Stromal cell of bone marrow (primary cell): ENCODE measurements around the gene SNN.

ENCODE experiments used
- DNase-seq: peaks from one replicate; pipeline ENCODE4 v3.0.0-alpha.2; 2012; ENCODE audit warnings: low read depth

Gene SNN

DNA sequence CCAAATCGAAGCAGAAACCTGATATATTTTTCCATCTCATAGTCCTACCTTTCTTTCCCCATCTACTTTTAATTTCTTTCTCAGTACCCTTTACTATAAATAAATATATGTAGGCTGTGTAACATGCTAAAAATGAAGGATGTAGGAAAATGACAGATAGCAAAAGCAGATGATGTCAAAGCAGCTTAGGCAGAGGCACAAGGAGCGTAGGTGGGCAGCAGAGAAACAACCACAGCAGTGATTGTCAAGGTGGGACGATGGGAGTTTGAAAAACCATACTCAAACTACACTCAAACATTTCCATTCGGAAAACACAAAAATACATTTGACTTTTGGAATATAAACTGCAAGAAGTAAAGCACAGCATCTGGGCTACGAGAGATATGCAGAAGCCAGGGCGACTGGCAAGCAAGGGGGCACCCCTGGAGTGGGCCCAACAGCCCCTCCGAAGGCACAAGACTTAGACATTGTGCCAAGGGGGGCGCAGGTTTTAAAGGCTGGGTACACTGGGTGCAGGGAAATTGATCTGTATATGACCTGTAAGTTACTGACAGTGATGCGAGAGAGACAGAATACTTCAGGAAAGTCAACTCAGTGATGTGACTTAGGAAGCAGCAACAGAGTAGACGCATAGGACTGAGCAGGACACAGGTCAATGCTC lies 31.1 kb downstream of the SNN start:
- DNase-seq = no peak

GRCh38 chr16:11700264-11701029 lies 32.2 kb downstream of the SNN start:
- no peak for DNase-seq

DNA sequence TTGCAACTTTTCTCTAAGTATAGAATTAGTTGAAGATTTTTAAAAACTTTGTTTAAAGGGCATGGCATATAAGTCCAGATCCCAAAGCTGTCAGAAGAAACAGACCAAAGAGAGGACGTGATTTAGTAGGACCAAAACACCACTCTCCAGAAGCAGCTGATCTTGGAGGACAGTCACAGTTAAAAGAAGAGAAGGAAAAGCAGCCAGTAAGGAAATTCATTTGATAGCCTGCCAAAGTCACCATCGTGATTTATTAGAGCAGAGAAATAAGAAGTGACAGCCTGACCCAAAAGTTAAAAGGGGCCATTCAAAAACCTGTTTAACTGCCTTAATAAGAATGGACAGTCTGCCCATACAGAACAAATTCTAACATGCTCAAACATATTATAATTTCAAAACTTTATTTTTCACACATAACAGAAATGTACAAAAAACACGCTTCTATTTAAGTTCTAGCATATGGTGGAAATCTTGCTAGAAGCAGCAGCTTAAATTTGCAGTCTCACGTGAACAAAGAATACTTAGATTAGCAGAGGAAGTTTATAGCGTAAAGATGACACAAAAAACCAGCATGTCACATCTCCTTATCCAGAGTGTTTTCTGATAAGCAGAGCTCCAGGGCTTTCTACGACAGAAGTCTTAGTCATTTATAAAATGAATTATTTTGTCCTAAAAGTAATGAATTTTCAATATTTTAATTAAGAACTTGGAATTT lies 37.2 kb downstream of the SNN start:
- no peak for DNase-seq

DNA sequence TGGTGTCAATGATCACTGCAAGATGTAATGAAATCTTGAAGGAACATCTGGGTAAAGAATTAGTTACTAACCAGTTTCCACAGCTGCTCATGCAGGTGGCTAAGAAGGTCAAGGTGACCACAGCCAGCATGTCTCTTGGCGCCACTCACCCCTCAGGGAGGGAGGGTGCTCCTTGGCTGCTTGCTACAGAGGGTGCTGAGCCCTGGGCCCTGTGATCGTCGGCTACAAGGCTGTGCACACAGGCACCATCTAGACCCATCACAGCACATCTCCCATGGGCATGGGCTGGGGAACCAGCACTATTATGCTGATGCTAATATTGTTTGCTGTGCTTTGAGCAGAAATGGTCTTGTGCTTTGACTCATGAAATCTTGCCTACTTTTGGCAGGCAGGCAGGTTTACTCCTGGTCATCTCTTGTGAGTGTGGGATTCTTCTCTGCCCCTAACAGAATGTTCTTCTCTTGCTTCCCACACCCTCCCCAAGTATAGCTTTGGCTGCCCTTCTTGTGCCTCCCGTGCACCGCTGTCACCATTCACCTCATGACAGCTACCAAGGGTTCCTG lies 38.0 kb downstream of the SNN start:
- peak; percentile 32 for DNase-seq

- DNase-seq = no peak
Measured at GRCh38 chr16:11707679-11708197, 39.5 kb downstream of the SNN start.

DNA sequence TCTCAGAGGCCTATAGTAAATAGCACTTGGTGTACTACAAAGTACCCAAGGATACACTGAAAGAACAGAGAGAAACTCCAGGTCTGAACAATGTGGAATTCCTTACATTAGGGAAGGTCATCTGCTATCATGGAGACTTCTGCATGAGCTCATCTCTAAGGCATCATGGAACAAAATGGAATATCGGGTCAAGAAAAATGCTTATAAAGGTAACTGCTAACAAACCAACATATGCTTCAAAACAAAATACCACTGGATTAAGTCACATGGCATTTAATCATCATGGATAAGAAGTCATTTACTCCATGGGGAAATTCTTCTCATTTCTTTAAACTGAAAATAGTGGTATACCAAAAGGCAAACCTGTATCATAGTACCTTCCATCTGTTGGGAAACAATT lies 40.2 kb downstream of the SNN start:
- no peak for DNase-seq

- DNase-seq = no peak
Measured at GRCh38 chr16:11711662-11712061, 43.4 kb downstream of the SNN start.

- no peak for DNase-seq
Measured at GRCh38 chr16:11712122-11712521, 43.9 kb downstream of the SNN start.

- no peak for DNase-seq
Measured at GRCh38 chr16:11715246-11715947, 47.1 kb downstream of the SNN start.

GRCh38 chr16:11716336-11716735 lies 48.1 kb downstream of the SNN start:
- DNase-seq = no peak

DNA sequence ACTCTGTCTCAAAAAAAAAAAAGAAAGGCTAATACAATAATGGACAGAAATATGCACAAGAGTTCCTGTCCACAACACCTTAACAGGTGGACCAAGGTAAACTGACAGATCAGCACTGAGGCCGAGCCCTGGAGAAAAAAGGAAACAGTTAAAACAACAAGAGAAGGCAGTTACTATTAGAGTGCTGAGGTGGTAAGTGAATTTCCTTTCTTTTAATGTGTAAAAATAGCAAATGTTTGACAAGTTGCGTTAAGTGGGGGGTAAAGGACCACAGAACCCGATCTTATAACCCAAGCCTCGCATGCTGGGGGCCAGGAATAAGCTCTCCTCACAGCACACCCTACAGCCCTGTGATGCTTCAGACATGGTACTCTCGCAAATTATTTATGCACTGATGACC lies 49.6 kb downstream of the SNN start:
- no peak for DNase-seq

DNA sequence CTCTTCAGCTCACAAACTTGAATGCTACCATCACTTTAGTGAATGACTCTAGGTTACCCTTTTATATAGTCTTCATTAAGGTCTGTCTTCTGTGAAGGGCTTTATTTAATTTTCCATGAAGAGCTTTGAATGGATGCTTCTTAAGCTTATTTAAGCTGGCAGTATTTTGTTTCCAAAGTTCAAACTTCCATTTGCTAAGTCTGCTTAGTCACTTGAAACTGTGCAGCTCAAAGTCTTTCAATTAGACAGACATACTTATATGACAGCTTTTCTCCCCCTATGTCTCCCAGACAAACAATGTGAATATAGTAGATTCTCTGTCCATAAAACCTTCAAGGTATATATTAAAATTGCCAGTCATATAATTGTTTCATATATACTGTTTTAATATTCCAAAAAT lies 50.9 kb downstream of the SNN start:
- DNase-seq = no peak

DNA sequence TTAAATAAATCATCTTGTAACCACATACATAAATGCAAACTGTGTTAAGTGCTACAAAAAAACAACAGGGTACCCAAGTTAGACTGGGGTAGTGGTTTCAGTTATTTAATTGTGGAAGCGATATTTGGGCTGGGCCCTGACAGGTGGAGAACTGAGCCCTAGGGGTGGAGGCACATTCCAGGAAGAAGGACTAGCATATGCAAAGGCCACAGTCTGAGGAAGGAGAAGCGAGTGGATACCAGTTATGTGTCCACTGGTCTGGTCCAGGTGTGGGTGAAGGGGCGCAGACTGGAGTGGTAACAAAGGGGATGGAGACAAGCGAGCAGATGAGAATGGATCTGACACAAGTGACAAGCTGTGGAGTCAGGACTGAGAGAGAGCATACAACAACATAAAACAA lies 51.5 kb downstream of the SNN start:
- DNase-seq = no peak

DNA sequence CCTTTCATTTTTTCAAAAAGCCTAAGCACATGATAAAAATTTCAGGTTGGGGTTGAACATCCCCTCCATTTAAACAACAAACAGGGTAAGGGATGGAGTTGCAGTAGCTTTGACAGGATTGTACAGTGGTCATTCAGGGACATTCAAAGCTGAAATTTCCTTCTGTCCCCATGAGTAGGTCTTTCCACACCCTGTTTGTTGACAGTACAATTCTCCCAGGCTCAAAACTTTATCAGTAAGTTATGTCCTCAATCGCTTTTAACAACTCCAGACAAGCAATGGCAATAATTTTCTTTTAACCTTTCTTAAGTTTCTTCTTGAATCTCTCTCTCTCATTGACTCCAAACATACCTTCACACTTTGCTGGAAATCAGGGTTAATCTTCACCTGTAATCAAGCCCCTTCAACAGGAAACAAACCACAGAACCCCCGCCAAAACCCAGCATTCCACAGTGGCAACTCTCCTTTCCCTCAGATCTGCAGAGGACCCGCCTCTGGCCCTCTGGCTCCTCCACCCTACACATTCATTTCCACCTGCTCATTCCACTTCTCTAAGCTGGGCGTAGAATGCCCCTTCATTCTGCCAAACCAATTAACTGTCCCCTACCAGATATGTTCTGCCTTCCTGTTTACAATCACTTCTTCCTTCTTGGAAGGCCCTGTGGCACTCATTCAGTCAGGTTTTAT lies 53.7 kb downstream of the SNN start:
- no peak for DNase-seq

GRCh38 chr16:11722468-11722808 lies 54.2 kb downstream of the SNN start:
- DNase-seq = no peak

DNA sequence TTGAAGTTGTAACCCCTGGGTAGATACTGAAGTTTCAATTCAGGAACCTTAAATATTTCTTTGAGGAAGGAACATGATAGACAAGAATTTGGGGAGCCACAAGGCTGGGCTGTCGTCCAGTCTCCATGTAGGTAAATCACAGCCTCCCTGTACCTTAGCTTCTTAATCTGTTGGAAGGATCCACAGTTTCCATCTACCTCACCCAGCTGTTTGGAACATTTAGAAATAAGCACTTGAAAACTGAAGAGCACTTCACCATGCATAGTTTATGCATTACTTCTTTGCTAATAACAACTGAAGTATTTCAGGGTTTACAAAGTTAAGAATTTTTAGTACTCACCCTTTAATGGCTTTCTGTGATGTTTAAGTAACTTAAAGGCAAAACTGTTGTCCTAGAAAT lies 57.2 kb downstream of the SNN start:
- no peak for DNase-seq

- no peak for DNase-seq
Measured at GRCh38 chr16:11726008-11726407, 57.8 kb downstream of the SNN start.

- DNase-seq = no peak
Measured at GRCh38 chr16:11727796-11728543, 59.7 kb downstream of the SNN start.
